Measurements from ENCODE around the gene ETV1. TPM values are rescaled to one million over a fixed set of nuclear protein-coding genes. Genes with fewer than 3 reads are reported as not detected.

The ETV1 gene
- total RNA-seq, 2 experiments from 2014 or later: not detected

DNA sequence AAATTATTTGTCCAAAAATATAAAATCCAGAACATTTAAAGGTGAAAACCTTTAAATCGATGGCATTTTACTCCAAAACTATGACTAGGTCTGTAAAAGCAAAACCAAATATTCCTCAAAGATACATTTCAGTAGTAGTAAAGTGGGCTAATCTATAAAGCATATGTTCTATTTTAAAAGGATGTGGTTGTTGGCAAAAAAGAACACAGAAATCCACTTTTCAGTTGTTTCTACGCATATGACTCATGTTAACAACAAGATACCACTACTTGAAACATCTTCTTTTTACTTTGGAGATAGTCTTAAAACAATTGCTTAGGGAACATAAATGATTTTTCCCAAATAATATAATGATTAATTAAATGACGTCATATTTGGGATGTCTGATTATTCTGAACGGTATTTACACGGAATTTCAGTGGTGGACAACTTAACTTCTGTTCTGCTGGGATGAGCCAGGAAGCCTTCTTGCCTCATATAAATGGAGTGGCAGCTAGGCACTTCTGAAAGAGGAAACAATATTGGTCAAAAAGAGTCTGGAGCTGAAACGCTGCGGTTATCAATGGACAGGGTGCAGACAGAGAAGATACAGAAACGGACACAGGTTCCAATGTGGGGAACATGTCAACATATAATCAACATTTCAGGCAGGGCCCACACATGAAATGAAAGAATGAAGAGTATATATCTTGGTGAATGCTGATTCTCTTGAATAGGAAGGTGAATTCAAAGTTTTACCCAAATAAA lies 78.5 kb downstream of the ETV1 start:
- intact Hi-C loops (cut with DNase I, micrococcal nuclease): no loop called here
- no peaks in the 10 kb centered on the region for H3K9me3 ChIP-seq (ENCODE audit: control insufficient read depth in 1 of 2, insufficient read depth in 1 of 2, low read length in 2 of 2)
- no peaks in the 10 kb centered on the region for H3K27me3 ChIP-seq (ENCODE audit: control insufficient read depth in 1 of 2, insufficient read depth in 2 of 2, low read length in 2 of 2)
- Mint-ChIP-seq H3K4me1 (ENCODE audit: low read depth) (peaks cover 33% of the 10 kb centered on the region), H3K4me3 (peak overlapping the region; percentile 9), H3K9me3 (no peaks in the 10 kb centered on the region), H3K36me3 (ENCODE audit: low read depth) (no peaks in the 10 kb centered on the region), H3K27ac (no peak overlapping the region), H3K27me3 (no peaks in the 10 kb centered on the region)
- no peak overlapping the region for H3K4me3 ChIP-seq (ENCODE audit: low read length)
- no peaks in the 10 kb centered on the region for H3K36me3 ChIP-seq (ENCODE audit: insufficient read depth, low read length)
- peak overlapping the region in 1 of 2 donors; percentile 54 for H3K27ac ChIP-seq (ENCODE audit: low read depth in 1 of 2, low read length in 2 of 2)
- no peak for ATAC-seq (ENCODE audit: poor library complexity)
- POLR2A ChIA-PET: no interaction called here
- H3K4me1 ChIP-seq (ENCODE audit: insufficient read depth, low read length): peaks cover 15% of the 10 kb centered on the region
- CTCF ChIA-PET: no interaction called here
- TF ChIP-seq, protein P1, sequence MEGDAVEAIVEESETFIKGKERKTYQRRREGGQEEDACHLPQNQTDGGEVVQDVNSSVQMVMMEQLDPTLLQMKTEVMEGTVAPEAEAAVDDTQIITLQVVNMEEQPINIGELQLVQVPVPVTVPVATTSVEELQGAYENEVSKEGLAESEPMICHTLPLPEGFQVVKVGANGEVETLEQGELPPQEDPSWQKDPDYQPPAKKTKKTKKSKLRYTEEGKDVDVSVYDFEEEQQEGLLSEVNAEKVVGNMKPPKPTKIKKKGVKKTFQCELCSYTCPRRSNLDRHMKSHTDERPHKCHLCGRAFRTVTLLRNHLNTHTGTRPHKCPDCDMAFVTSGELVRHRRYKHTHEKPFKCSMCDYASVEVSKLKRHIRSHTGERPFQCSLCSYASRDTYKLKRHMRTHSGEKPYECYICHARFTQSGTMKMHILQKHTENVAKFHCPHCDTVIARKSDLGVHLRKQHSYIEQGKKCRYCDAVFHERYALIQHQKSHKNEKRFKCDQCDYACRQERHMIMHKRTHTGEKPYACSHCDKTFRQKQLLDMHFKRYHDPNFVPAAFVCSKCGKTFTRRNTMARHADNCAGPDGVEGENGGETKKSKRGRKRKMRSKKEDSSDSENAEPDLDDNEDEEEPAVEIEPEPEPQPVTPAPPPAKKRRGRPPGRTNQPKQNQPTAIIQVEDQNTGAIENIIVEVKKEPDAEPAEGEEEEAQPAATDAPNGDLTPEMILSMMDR (IDR thresholded peaks at IDR 0.05): no peak
- DNase-seq: peak in 1 of 14 experiments; percentile 66

DNA sequence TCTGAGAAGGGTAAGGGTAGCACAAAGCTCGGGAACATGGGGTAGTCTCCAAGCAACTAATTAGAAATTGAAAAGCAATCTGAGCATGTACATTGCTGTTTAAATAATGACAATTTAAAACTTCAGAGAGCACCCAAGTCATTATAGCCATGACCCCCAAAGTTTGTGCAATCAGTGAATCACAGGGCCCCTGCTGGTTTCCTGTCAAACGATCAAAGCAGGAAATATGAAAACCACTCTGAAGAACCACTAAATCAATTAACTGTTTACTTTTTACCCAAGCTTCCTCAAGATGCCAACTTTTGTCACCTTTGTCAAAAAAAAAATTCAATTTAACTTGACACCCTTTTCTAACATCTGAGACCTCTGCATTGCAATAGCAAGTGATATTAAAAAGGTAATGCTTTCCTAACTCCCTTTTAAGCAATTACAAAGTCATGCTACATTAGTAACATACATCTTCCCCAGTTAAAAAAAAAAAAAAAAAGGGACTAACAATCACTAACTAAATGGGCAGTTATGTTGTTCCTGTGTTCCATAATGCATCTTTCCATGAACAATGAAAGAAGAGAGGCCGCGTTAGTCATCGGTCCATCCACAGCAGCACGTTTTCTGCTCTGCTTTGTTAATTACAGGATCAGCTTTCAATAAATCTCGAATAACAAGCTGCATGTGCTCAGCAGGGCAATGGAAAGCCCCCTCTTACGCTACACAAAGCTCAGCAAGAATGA lies 80.6 kb downstream of the ETV1 start:
- H3K9me3 Mint-ChIP-seq: peaks cover 2% of the 10 kb centered on the region
- DNase-seq: peak in 5 of 14 experiments; percentile 2 to 67 (median 15)
- H3K4me1 Mint-ChIP-seq (ENCODE audit: low read depth): peaks cover 33% of the 10 kb centered on the region
- no peaks in the 10 kb centered on the region for H3K36me3 ChIP-seq (ENCODE audit: insufficient read depth, low read length)
- POLR2A ChIA-PET: no interaction called here
- H3K9me3 ChIP-seq (ENCODE audit: control insufficient read depth in 1 of 2, insufficient read depth in 1 of 2, low read length in 2 of 2): no peaks in the 10 kb centered on the region
- intact Hi-C loops (cut with DNase I, micrococcal nuclease): no loop called here
- no peaks in the 10 kb centered on the region for H3K36me3 Mint-ChIP-seq (ENCODE audit: low read depth)
- peaks cover 15% of the 10 kb centered on the region for H3K4me1 ChIP-seq (ENCODE audit: insufficient read depth, low read length)
- ATAC-seq (ENCODE audit: poor library complexity): peak; percentile 48
- TF ChIP-seq, protein P1 (IDR thresholded peaks at IDR 0.05): no peak
- H3K4me3 Mint-ChIP-seq: no peak overlapping the region
- no peaks in the 10 kb centered on the region for H3K27me3 Mint-ChIP-seq
- no peak overlapping the region for H3K4me3 ChIP-seq (ENCODE audit: low read length)
- H3K27ac ChIP-seq (ENCODE audit: low read depth in 1 of 2, low read length in 2 of 2): no peak overlapping the region
- H3K27ac Mint-ChIP-seq: no peak overlapping the region
- CTCF ChIA-PET: interaction anchor here (1.0 kb wide), 1 partner anchor 59 kb away, joined by 3 read pairs; no protein-coding TSS in a partner anchor
- H3K27me3 ChIP-seq (ENCODE audit: control insufficient read depth in 1 of 2, insufficient read depth in 2 of 2, low read length in 2 of 2): no peaks in the 10 kb centered on the region

DNA sequence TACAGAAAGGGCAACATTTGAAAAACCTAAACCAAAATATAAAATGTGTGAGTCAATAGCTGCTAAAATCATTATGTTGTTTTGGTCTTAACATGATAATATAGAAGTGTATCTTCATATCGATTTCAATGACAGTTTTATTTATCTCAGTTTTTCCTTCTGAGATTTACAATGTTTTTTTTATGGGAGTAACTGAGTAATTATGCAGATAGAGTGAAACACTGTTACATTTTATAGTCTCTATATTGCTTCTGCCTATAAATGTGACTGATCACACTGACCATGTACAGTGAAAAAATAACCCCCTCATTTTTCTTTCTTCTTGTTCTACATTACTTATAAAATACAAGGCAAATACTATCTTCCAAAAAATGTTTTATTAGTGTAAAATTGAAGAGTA lies 81.6 kb downstream of the ETV1 start:
- Mint-ChIP-seq H3K27me3 (no peaks in the 10 kb centered on the region), H3K27ac (no peak overlapping the region), H3K4me3 (no peak overlapping the region), H3K9me3 (peaks cover 2% of the 10 kb centered on the region), H3K36me3 (ENCODE audit: low read depth) (no peaks in the 10 kb centered on the region), H3K4me1 (ENCODE audit: low read depth) (peaks cover 33% of the 10 kb centered on the region)
- Histone ChIP-seq H3K4me3 (ENCODE audit: low read length) (no peak overlapping the region), H3K9me3 (ENCODE audit: control insufficient read depth in 1 of 2, insufficient read depth in 1 of 2, low read length in 2 of 2) (no peaks in the 10 kb centered on the region), H3K27me3 (ENCODE audit: control insufficient read depth in 1 of 2, insufficient read depth in 2 of 2, low read length in 2 of 2) (no peaks in the 10 kb centered on the region), H3K4me1 (ENCODE audit: insufficient read depth, low read length) (peaks cover 15% of the 10 kb centered on the region), H3K27ac (ENCODE audit: low read depth in 1 of 2, low read length in 2 of 2) (no peak overlapping the region), H3K36me3 (ENCODE audit: insufficient read depth, low read length) (no peaks in the 10 kb centered on the region)
- CTCF ChIA-PET: interaction anchor here (1.0 kb wide), 1 partner anchor 58 kb away, joined by 3 read pairs; no protein-coding TSS in a partner anchor
- POLR2A ChIA-PET: no interaction called here
- TF ChIP-seq, protein P1 (IDR thresholded peaks at IDR 0.05): no peak
- ATAC-seq (ENCODE audit: poor library complexity) (no peak), DNase-seq (no peak)
- intact Hi-C loops (cut with DNase I, micrococcal nuclease): no loop called here
